Keratinocyte (primary cell): ENCODE results near the gene BLNK.

Experiments
- CTCF ChIP-seq, 3 experiments: IDR thresholded peaks in 1 of 3; conservative IDR thresholded peaks in 1 of 3; optimal IDR thresholded peaks in 1 of 3; 2 replicates in 2 of 3; 3 replicates in 1 of 3; pipeline versions ENCODE3 to v1.5.1; 2011; ENCODE audit warnings: low read length in 3 of 3, mild to moderate bottlenecking in 3 of 3, moderate library complexity in 2 of 3, control low read depth in 1 of 3, inconsistent platforms in 1 of 3; ENCODE audit not compliant: insufficient read depth in 2 of 3; ENCODE audit errors: extremely low read depth in 1 of 3
- EZH2 ChIP-seq: IDR thresholded peaks from one replicate; pipeline ENCODE4 v1.6.1; 2012; ENCODE audit warnings: inconsistent platforms, mild to moderate bottlenecking, low read length, moderate library complexity

GRCh38 chr10:96188421-96188820, 82.9 kb downstream of the BLNK start:
- TF ChIP-seq CTCF (optimal IDR thresholded peaks at IDR 0.05 in 1 of 3, IDR thresholded peaks at IDR 0.05 in 1 of 3, conservative IDR thresholded peaks at IDR 0.05 in 1 of 3; ENCODE audit: extremely low read depth in 1 of 3, insufficient read depth in 2 of 3, low read length in 3 of 3) (no peak), EZH2 (no peak)
